ENCODE data around the gene SPATA31C1. TPM values are rescaled to one million over a fixed set of nuclear protein-coding genes. Genes with fewer than 3 reads are reported as not detected.
"Not testable (repeated sequence)": the region's sequence is repeated elsewhere in the genome, so short reads cannot be mapped to it uniquely, and the experiment has no call there.

The SPATA31C1 gene
- total RNA-seq (2021; fragmentation: NEBNext Ultra II Directional; extraction: Animal tissue kit (Norgen Biotek cat#: 25700)) = 0.11 TPM in 1 of 2 replicates, not detected in the other
- 0.15 and 0.19 TPM in 2 replicates for polyA plus RNA-seq (2011; rRNA removed)
- polyA plus RNA-seq (2011; cell fraction: cytosol; rRNA removed) = 0.16 TPM
- 0.24 TPM for polyA plus RNA-seq (2011; cell fraction: nucleus; rRNA removed)
- 0.17 to 0.35 TPM (median 0.26 TPM) in 4 replicates for polyA plus RNA-seq (2012, experiment 1 of 2)
- 0.16 TPM for polyA plus RNA-seq (2012, experiment 2 of 2)
- polyA plus RNA-seq (2013, experiment 1 of 2) = 0.10 TPM
- polyA plus RNA-seq (2013, experiment 2 of 2) = 0.13 TPM
- 0.17 and 0.28 TPM in 2 replicates for polyA minus RNA-seq (2011; rRNA and poly(A)+ RNA removed)
- polyA minus RNA-seq (2011; cell fraction: cytosol; rRNA and poly(A)+ RNA removed) = 0.29 TPM
- polyA minus RNA-seq (2011; cell fraction: nucleus; rRNA and poly(A)+ RNA removed) = 0.40 TPM
- long read RNA-seq, experiment 1 = 0 reads
- long read RNA-seq, experiment 2 = 0 reads

DNA sequence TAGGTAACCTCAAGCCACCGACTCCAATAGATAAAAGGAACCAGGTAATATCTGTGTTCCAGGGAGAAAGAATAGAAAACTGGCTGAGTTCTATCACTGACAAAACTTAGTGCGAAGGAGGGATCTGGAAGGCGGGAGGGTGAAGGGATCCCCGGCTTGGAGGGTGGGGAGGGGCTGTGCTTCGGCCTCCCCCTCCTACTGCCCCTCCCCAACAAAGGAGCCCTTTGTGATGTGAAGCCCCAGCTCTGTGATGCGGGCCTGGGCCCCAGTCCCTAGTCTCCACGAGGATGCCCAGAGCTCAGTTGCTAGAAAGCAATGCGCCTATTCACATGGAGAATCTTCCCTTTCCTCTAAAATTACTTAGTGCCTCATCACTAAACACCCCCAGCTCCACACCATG lies at the start of gene SPATA31C1:
SPATA31C1 (plus strand) TSS at position 301 of the 400 bp plus-strand sequence.
- H3K56ac ChIP-seq (replicated peaks; ENCODE audit: insufficient read length, low read depth, low read length); H3K27me3 ChIP-seq (replicated peaks in 1 of 4; ENCODE audit: control insufficient read depth in 3 of 4, extremely low read depth in 1 of 4, insufficient read depth in 3 of 4, low read length in 3 of 4); FAIRE-seq; POLR2A ChIA-PET (ENCODE audit: partially characterized antibody); H4K20me1 ChIP-seq (replicated peaks in 1 of 2; ENCODE audit: control insufficient read depth in 1 of 2, insufficient read depth in 2 of 2, low read length in 2 of 2); H4K8ac ChIP-seq (ENCODE audit: extremely low read depth, insufficient read depth, low read length); H3K23me2 ChIP-seq (ENCODE audit: low read depth, low read length); DNase-seq (ENCODE audit: low read depth in 1 of 2, low spot score in 2 of 2); H2BK12ac ChIP-seq (ENCODE audit: low read depth, low read length); H2AK5ac ChIP-seq (ENCODE audit: low read depth, low read length); H4K91ac ChIP-seq (replicated peaks; ENCODE audit: insufficient read length, low read length); H3K79me2 ChIP-seq (ENCODE audit: control insufficient read depth in 1 of 2, insufficient read depth in 2 of 2, low read length in 2 of 2); H2BK15ac ChIP-seq (ENCODE audit: low read length); H3K18ac ChIP-seq (ENCODE audit: extremely low read depth, low read length); H3K79me1 ChIP-seq (ENCODE audit: low read depth, low read length); H2BK5ac ChIP-seq (ENCODE audit: low read depth, low read length); H3K4me3 ChIP-seq (ENCODE audit: extremely low read depth in 1 of 4, insufficient read depth in 2 of 4, low read depth in 3 of 4, low read length in 4 of 4); H4K5ac ChIP-seq (ENCODE audit: insufficient read length, low read depth, low read length); H2AFZ ChIP-seq (ENCODE audit: low read length); H2BK20ac ChIP-seq (ENCODE audit: low read length); H3K36me3 ChIP-seq (ENCODE audit: control insufficient read depth in 2 of 4, insufficient read depth in 4 of 4, low read length in 3 of 4); CTCF ChIA-PET (ENCODE audit: partially characterized antibody); H3K4me1 ChIP-seq (replicated peaks in 1 of 4; ENCODE audit: control insufficient read depth in 3 of 4, insufficient read depth in 4 of 4, low read length in 3 of 4); H2BK120ac ChIP-seq (replicated peaks; ENCODE audit: low read depth, low read length); H3K27ac ChIP-seq (ENCODE audit: low read depth, low read length); H3K4me2 ChIP-seq (ENCODE audit: insufficient read depth in 1 of 2, low read depth in 2 of 2, low read length in 2 of 2); H3K4ac ChIP-seq (replicated peaks; ENCODE audit: insufficient read length, low read depth, low read length); H3K9me3 ChIP-seq (ENCODE audit: insufficient read depth in 2 of 2, low read depth in 1 of 2, low read length in 1 of 2); H3K14ac ChIP-seq (ENCODE audit: insufficient read length); H3K23ac ChIP-seq (ENCODE audit: insufficient read length); H3K9ac ChIP-seq (replicated peaks in 1 of 4; ENCODE audit: extremely low read depth in 1 of 4, low read depth in 3 of 4, low read length in 3 of 4): not testable (repeated sequence)
- WGBS, 2 experiments (ENCODE audit: extremely low coverage in 1 of 2, insufficient coverage in 1 of 2, insufficient read length in 1 of 2, insufficient replicate concordance in 2 of 2, low coverage in 1 of 2, low lambda C conversion rate in 2 of 2, missing lambda C conversion rate in 1 of 2) = no CpG with 5 or more reads among the region's 8 CpGs
